ENCODE measurements around the gene PPP1R2.

DNA sequence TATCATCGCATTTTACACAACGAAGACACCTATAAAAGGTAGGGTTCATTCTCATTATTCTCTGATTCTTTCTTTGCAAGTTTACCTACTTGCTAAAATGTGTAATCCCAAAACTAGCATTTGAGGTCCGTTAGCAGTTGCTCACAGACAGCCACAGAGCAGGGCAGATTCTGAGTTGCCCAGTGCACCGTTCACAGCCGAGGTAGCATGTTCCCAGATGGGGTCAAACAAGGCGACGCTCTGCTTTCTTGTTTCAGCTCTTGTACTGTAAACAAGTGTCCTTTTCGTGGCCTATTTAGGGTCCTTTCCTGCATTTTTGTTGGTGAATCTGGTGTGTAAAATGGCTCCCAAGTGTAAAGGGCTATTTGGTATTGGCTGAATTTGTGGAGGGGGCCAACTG lies 3.1 kb downstream of the PPP1R2 start:
- TF ChIP-seq CTCF (IDR thresholded peaks at IDR 0.05; ENCODE audit: insufficient read depth, low read length) (no peak), GABPA (IDR thresholded peaks at IDR 0.05; ENCODE audit: low read depth) (no peak)

All from HL-60 (cell line).